Liver (tissue), 9 donors: ENCODE measurements around the gene RPUSD4. TPM values are rescaled to one million over a fixed set of nuclear protein-coding genes. Genes with fewer than 3 reads are reported as not detected.

Source experiments
- DNase-seq: peaks from one replicate; pipeline ENCODE4 v3.0.0-alpha.2; 2017; ENCODE audit warnings: low spot score
- H3K27ac ChIP-seq, 2 donors: one replicate each; pipeline ENCODE4 v1.7.0; 2013; ENCODE audit warnings: inconsistent platforms in 2 of 2, low read length in 2 of 2, control low read depth in 1 of 2, low read depth in 1 of 2, mild to moderate bottlenecking in 1 of 2
- H3K27me3 ChIP-seq, 4 donors: one replicate each; pipeline versions ENCODE4 v1.6.1 to v1.7.0; 2013; ENCODE audit warnings: low read length in 3 of 4, inconsistent platforms in 1 of 4, mild to moderate bottlenecking in 1 of 4, moderate library complexity in 1 of 4; ENCODE audit not compliant: control insufficient read depth in 4 of 4, insufficient read depth in 4 of 4
- H3K36me3 ChIP-seq, 4 donors: one replicate each; pipeline versions ENCODE4 v1.6.1 to v1.7.0; 2013; ENCODE audit warnings: low read length in 3 of 4, mild to moderate bottlenecking in 3 of 4, low read depth in 1 of 4, moderate library complexity in 1 of 4; ENCODE audit not compliant: control insufficient read depth in 4 of 4, insufficient read depth in 3 of 4
- H3K4me1 ChIP-seq, 4 donors: one replicate each; pipeline versions ENCODE4 v1.6.1 to v1.7.0; 2013; ENCODE audit warnings: low read length in 3 of 4, mild to moderate bottlenecking in 3 of 4, moderate library complexity in 1 of 4; ENCODE audit not compliant: control insufficient read depth in 4 of 4, insufficient read depth in 4 of 4
- H3K4me3 ChIP-seq, 3 donors: one replicate each; pipeline versions ENCODE4 v1.6.1 to v1.7.0; 2013; ENCODE audit warnings: low read length in 3 of 3, control low read depth in 1 of 3, low read depth in 1 of 3, mild to moderate bottlenecking in 1 of 3
- H3K9ac ChIP-seq, 2 donors: one replicate each; pipeline ENCODE4 v1.7.0; 2013; ENCODE audit warnings: low read length in 2 of 2, mild to moderate bottlenecking in 2 of 2, moderate library complexity in 2 of 2, control low read depth in 1 of 2, low read depth in 1 of 2
- H3K9me3 ChIP-seq, 4 donors: one replicate each; pipeline versions ENCODE4 v1.6.1 to v1.7.0; 2013; ENCODE audit warnings: low read length in 3 of 4; ENCODE audit not compliant: control insufficient read depth in 4 of 4
- EGR1 ChIP-seq, 2 donors: IDR thresholded peaks; 2 replicates each; pipeline ENCODE4 v1.6.1; 2016 to 2018; ENCODE audit warnings: antibody characterized with exemption in 2 of 2, low read depth in 2 of 2
- FOXA1 ChIP-seq: IDR thresholded peaks from 2 replicates; pipeline ENCODE4 v1.6.1; 2016; ENCODE audit warnings: antibody characterized with exemption
- FOXA2 ChIP-seq: IDR thresholded peaks from 2 replicates; pipeline ENCODE4 v1.6.1; 2016; ENCODE audit warnings: antibody characterized with exemption
- GABPA ChIP-seq, 2 donors: IDR thresholded peaks in 1 of 2; conservative IDR thresholded peaks in 1 of 2; 2 replicates each; pipeline ENCODE4 v1.6.1; 2016; ENCODE audit warnings: antibody characterized with exemption in 2 of 2, mild to moderate bottlenecking in 1 of 2, moderate library complexity in 1 of 2
- HNF4A ChIP-seq, 2 donors: conservative IDR thresholded peaks; 2 replicates each; pipeline ENCODE4 v1.6.1; 2016; ENCODE audit warnings: antibody characterized with exemption in 2 of 2, mild to moderate bottlenecking in 2 of 2
- HNF4G ChIP-seq: IDR thresholded peaks from 2 replicates; pipeline ENCODE4 v1.6.1; 2016; ENCODE audit warnings: antibody characterized with exemption
- JUND ChIP-seq, 2 donors: IDR thresholded peaks; 2 replicates each; pipeline ENCODE4 v1.6.1; 2016; ENCODE audit warnings: antibody characterized with exemption in 2 of 2
- NR2F2 ChIP-seq: IDR thresholded peaks from 2 replicates; pipeline ENCODE4 v1.6.1; 2016; ENCODE audit warnings: antibody characterized with exemption
- RAD21 ChIP-seq, 2 donors: IDR thresholded peaks; 2 replicates each; pipeline ENCODE4 v1.6.1; 2016; ENCODE audit warnings: antibody characterized with exemption in 2 of 2, mild to moderate bottlenecking in 2 of 2
- RXRA ChIP-seq, 2 donors: IDR thresholded peaks; 2 replicates each; pipeline ENCODE4 v1.6.1; 2017 to 2018; ENCODE audit warnings: antibody characterized with exemption in 2 of 2, mild to moderate bottlenecking in 1 of 2
- SP1 ChIP-seq: IDR thresholded peaks from 2 replicates; pipeline ENCODE4 v1.6.1; 2018; ENCODE audit warnings: antibody characterized with exemption, mild to moderate bottlenecking
- TAF1 ChIP-seq: conservative IDR thresholded peaks from 2 replicates; pipeline ENCODE4 v1.6.1; 2016; ENCODE audit warnings: antibody characterized with exemption, mild to moderate bottlenecking
- YY1 ChIP-seq: IDR thresholded peaks from 2 replicates; pipeline ENCODE4 v1.6.1; 2016; ENCODE audit warnings: antibody characterized with exemption, mild to moderate bottlenecking
- WGBS: extraction: QIAGEN DNeasy Blood & Tissue Kit; methylation state at CpG from one replicate; pipeline ENCODE4 v1.1.7; 2013; 5-methylcytosine and 5-hydroxymethylcytosine counted together
- polyA plus RNA-seq, 2 donors: library from polyadenylated mRNA; stranded (reverse) in 1 of 2; unstranded in 1 of 2; fragments of 200-250 nt in 1 of 2; fragments of >200 nt in 1 of 2; fragmentation: Nextera tagmentation in 1 of 2; extraction: Ambion mirVana in 1 of 2; gene quantifications; one replicate each; pipeline versions ENCODE4 v1.2.1 to v1.2.3, GENCODE V29; 2013 to 2015
- total RNA-seq, 2 donors: library from RNA; depleted of rRNA; stranded (reverse); fragments of >200 nt; gene quantifications; one replicate each; pipeline ENCODE4 v1.2.3, GENCODE V29; 2014
- TF ChIP-seq, protein P1 (sequence below): IDR thresholded peaks from 2 replicates; pipeline ENCODE4 v1.6.1; 2016; ENCODE audit warnings: antibody characterized with exemption, mild to moderate bottlenecking
- TF ChIP-seq, protein P2 (sequence below): IDR thresholded peaks from 2 replicates; pipeline ENCODE4 v1.6.1; 2016; ENCODE audit warnings: antibody characterized with exemption
- TF ChIP-seq, protein P3 (sequence below): fragments of 150-350 bp; IDR thresholded peaks from 2 replicates; pipeline ENCODE4 v1.5.1; 2017; ENCODE audit warnings: improper control_type of control experiment, low read depth, low read length; ENCODE audit not compliant: missing input control
- TF ChIP-seq, protein P4 (sequence below): IDR thresholded peaks from 2 replicates; pipeline ENCODE4 v1.6.1; 2016; ENCODE audit warnings: antibody characterized with exemption
- TF ChIP-seq, protein P5 (sequence below): IDR thresholded peaks from 2 replicates; pipeline ENCODE4 v1.6.1; 2016; ENCODE audit warnings: antibody characterized with exemption
- donor health status: healthy.
- donor health status: healthy.
- donor health status: healthy.
- donor health status: healthy.
- donor health status: healthy.

RPUSD4 gene
- total and polyA plus RNA-seq, 4 donors, result 9.4 to 23.7 (median 17.2) TPM

DNA sequence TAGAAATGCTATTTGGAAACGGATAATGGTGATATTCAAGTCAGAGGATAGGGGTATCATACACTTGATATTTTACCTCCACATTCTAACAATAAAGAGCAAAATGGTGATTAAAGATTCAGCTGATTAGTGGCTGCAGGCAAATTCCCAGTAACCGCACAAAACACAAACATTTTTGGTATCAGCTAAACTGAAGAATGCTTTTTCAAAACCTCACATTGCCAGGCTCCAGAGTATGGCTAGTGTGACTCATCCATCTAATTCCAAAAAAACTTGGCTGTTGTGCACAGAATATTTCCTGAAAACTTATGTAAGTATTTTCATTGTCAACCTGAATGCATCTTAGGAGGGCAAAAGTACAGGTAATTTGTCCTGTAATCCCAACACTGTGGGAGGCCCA lies 46.3 kb upstream of the RPUSD4 start:
- 93% methylated on average over 2 of the region's 2 CpGs for WGBS
- Histone ChIP-seq H3K4me3 (no peak overlapping the region), H3K4me1 (peaks cover 0 to 5% (median 2%) of the 10 kb centered on the region in 4 donors), H3K27me3 (no peaks in the 10 kb centered on the region), H3K9ac (no peak overlapping the region), H3K9me3 (no peaks in the 10 kb centered on the region), H3K36me3 (peaks cover 0 to 31% (median 15%) of the 10 kb centered on the region in 4 donors), H3K27ac (no peak overlapping the region)
- no peak for TF ChIP-seq HNF4A (conservative IDR thresholded peaks at IDR 0.05)
- TF ChIP-seq YY1, result no peak
- TF ChIP-seq TAF1, result no peak
- TF ChIP-seq, protein P1, sequence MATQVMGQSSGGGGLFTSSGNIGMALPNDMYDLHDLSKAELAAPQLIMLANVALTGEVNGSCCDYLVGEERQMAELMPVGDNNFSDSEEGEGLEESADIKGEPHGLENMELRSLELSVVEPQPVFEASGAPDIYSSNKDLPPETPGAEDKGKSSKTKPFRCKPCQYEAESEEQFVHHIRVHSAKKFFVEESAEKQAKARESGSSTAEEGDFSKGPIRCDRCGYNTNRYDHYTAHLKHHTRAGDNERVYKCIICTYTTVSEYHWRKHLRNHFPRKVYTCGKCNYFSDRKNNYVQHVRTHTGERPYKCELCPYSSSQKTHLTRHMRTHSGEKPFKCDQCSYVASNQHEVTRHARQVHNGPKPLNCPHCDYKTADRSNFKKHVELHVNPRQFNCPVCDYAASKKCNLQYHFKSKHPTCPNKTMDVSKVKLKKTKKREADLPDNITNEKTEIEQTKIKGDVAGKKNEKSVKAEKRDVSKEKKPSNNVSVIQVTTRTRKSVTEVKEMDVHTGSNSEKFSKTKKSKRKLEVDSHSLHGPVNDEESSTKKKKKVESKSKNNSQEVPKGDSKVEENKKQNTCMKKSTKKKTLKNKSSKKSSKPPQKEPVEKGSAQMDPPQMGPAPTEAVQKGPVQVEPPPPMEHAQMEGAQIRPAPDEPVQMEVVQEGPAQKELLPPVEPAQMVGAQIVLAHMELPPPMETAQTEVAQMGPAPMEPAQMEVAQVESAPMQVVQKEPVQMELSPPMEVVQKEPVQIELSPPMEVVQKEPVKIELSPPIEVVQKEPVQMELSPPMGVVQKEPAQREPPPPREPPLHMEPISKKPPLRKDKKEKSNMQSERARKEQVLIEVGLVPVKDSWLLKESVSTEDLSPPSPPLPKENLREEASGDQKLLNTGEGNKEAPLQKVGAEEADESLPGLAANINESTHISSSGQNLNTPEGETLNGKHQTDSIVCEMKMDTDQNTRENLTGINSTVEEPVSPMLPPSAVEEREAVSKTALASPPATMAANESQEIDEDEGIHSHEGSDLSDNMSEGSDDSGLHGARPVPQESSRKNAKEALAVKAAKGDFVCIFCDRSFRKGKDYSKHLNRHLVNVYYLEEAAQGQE, result no peak
- TF ChIP-seq, protein P2, sequence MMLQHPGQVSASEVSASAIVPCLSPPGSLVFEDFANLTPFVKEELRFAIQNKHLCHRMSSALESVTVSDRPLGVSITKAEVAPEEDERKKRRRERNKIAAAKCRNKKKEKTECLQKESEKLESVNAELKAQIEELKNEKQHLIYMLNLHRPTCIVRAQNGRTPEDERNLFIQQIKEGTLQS, result no peak
- no peak for TF ChIP-seq NR2F2
- no peak for TF ChIP-seq FOXA1
- TF ChIP-seq EGR1 (IDR thresholded peaks at IDR 0.05; ENCODE audit: low read depth in 2 of 2), result no peak
- no peak for TF ChIP-seq RAD21 (IDR thresholded peaks at IDR 0.05)
- TF ChIP-seq HNF4G, result no peak
- no peak for TF ChIP-seq FOXA2
- DNase-seq, result no peak

DNA sequence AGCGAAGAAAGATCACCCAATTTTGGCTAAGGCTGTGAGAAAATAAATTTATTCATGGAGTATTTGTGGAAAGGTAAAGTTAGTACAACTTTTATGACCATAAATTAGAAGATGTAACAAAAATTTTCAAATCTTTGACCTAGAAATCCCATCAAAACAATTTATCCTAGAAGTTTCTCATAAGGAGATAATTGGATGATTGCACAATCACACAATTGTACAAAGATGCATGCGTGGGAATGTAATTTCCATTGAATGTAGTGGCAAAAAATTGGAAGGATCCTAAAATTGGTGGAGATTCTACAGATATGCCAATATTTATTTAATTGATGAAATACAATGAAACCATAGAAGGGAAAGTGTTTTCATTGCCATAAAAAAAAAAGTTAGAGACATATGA lies 45.7 kb upstream of the RPUSD4 start:
- DNase-seq, result no peak
- peaks cover 0 to 25% (median 9%) of the 10 kb centered on the region in 4 donors for H3K36me3 ChIP-seq
- H3K4me1 ChIP-seq, result peaks cover 0 to 6% (median 2%) of the 10 kb centered on the region in 4 donors
- no peak overlapping the region for H3K27ac ChIP-seq
- H3K27me3 ChIP-seq, result no peaks in the 10 kb centered on the region
- no peaks in the 10 kb centered on the region for H3K9me3 ChIP-seq
- H3K9ac ChIP-seq, result no peak overlapping the region
- 92% methylated on average over 2 of the region's 2 CpGs for WGBS
- no peak for TF ChIP-seq RXRA (IDR thresholded peaks at IDR 0.05)
- TF ChIP-seq, protein P2, result no peak
- no peak for TF ChIP-seq FOXA1
- no peak for TF ChIP-seq GABPA (IDR thresholded peaks at IDR 0.05 in 1 of 2, conservative IDR thresholded peaks at IDR 0.05 in 1 of 2)
- no peak for TF ChIP-seq HNF4G
- no peak for TF ChIP-seq HNF4A (conservative IDR thresholded peaks at IDR 0.05)
- TF ChIP-seq SP1, result no peak
- TF ChIP-seq YY1, result no peak
- TF ChIP-seq, protein P3, sequence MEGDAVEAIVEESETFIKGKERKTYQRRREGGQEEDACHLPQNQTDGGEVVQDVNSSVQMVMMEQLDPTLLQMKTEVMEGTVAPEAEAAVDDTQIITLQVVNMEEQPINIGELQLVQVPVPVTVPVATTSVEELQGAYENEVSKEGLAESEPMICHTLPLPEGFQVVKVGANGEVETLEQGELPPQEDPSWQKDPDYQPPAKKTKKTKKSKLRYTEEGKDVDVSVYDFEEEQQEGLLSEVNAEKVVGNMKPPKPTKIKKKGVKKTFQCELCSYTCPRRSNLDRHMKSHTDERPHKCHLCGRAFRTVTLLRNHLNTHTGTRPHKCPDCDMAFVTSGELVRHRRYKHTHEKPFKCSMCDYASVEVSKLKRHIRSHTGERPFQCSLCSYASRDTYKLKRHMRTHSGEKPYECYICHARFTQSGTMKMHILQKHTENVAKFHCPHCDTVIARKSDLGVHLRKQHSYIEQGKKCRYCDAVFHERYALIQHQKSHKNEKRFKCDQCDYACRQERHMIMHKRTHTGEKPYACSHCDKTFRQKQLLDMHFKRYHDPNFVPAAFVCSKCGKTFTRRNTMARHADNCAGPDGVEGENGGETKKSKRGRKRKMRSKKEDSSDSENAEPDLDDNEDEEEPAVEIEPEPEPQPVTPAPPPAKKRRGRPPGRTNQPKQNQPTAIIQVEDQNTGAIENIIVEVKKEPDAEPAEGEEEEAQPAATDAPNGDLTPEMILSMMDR, result no peak
- TF ChIP-seq FOXA2, result no peak
- TF ChIP-seq, protein P1, result no peak
- TF ChIP-seq NR2F2, result no peak
- TF ChIP-seq RAD21 (IDR thresholded peaks at IDR 0.05), result no peak
- TF ChIP-seq JUND (IDR thresholded peaks at IDR 0.05), result no peak
- no peak for TF ChIP-seq TAF1
- TF ChIP-seq, protein P4, sequence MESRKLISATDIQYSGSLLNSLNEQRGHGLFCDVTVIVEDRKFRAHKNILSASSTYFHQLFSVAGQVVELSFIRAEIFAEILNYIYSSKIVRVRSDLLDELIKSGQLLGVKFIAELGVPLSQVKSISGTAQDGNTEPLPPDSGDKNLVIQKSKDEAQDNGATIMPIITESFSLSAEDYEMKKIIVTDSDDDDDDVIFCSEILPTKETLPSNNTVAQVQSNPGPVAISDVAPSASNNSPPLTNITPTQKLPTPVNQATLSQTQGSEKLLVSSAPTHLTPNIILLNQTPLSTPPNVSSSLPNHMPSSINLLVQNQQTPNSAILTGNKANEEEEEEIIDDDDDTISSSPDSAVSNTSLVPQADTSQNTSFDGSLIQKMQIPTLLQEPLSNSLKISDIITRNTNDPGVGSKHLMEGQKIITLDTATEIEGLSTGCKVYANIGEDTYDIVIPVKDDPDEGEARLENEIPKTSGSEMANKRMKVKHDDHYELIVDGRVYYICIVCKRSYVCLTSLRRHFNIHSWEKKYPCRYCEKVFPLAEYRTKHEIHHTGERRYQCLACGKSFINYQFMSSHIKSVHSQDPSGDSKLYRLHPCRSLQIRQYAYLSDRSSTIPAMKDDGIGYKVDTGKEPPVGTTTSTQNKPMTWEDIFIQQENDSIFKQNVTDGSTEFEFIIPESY, result no peak
- TF ChIP-seq, protein P5, sequence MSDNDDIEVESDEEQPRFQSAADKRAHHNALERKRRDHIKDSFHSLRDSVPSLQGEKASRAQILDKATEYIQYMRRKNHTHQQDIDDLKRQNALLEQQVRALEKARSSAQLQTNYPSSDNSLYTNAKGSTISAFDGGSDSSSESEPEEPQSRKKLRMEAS, result no peak
- no peak for TF ChIP-seq EGR1 (IDR thresholded peaks at IDR 0.05; ENCODE audit: low read depth in 2 of 2)
- no peak overlapping the region for H3K4me3 ChIP-seq
